ENCODE results near the gene PMM2.
"Not testable (repeated sequence)": the region's sequence is repeated elsewhere in the genome, so short reads cannot be mapped to it uniquely, and the experiment has no call there.

The PMM2 gene

GRCh38 chr16:8782673-8783072 lies 15.0 kb upstream of the PMM2 start:
- DNase-seq (ENCODE audit: low read depth), result no peak

- no peak for DNase-seq (ENCODE audit: low read depth)
These were observed 12.2 kb upstream of the PMM2 start for GRCh38 chr16:8785408-8785807.

DNA sequence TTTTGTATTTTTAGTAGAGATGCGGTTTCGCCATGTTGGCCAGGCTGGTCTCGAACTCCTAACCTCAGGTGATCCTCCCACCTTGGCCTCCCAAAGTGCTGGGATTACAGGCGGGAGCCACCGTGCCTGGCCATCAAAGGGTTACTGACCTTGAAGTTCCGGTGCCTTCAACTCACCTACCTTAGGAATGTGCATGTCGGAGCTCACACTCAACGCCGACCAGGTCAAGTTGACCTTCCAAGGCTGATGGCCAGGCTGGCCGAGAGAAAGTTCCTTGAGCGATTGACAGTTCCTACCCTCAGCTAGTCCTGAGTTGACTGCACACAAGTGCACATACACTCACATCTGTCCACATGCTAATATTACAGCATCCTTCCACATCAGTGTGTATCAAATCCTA lies 11.3 kb upstream of the PMM2 start:
- not testable (repeated sequence) for DNase-seq (ENCODE audit: low read depth)

DNA sequence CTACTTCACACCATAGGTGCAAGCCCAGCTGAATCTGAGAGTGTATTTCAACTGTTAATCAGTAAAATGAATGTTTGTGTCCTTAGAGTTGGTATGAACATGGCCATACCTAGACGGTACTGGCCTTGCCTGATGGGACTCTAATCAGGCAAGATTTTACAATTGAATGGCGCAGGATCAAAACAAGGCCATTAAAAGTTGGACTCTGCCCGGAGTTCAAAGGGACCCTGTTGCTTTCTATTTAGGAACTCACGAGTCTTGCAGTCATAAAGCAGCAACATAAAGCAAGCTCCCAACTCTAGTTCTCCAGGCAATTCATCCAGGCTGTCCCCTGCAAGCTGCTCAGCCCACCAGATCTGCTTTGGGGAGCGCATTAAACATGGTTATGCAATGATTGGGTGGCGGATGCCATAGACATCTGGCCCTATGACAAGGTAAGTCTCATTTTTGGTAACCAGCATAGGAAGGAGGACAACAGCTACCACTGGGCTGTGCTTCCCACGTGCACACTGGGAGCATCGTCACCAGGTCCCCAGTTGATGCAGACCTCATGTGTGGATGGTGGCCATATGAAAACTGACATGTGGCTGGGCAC lies 9.0 kb upstream of the PMM2 start:
- DNase-seq (ENCODE audit: low read depth), result no peak

DNA sequence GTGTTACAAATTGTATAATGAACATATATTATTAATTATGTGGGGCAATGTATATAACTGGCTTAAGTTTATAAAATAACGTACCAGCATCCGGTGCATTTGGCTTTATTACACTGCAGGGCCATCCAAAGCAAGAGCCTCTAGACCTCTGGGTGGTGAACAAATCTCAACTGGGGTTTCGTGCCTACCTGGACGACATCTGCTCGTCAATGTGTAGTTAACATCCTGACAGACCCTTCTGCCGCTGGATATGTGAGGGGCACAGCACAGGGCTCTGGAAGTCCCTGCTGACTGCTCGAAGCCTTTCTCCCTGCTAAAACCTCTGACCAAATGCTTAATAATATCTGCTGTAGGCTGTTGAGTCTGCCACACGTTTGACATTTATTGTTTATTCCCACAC lies 2.5 kb upstream of the PMM2 start:
- DNase-seq (ENCODE audit: low read depth), result no peak

DNA sequence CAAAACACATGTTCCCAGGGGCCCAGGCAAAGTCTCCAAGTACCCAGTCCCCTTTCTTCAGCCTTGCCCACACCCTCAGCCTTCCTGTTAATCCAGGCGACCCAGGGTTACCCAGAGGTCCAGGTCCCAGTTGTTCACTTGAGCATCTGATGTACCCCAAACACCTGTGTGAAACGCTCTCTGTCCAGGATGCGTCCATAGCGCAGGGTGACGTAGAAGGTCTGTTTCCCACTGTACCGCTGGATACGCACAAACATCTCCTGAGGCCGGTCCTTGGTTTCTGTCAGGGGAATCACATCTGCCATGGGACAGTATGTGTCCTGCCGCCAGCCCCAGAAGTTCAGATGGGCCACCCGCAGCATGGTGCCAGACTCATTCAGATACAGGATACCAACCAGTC lies 1.8 kb upstream of the PMM2 start:
- DNase-seq (ENCODE audit: low read depth), result no peak

DNA sequence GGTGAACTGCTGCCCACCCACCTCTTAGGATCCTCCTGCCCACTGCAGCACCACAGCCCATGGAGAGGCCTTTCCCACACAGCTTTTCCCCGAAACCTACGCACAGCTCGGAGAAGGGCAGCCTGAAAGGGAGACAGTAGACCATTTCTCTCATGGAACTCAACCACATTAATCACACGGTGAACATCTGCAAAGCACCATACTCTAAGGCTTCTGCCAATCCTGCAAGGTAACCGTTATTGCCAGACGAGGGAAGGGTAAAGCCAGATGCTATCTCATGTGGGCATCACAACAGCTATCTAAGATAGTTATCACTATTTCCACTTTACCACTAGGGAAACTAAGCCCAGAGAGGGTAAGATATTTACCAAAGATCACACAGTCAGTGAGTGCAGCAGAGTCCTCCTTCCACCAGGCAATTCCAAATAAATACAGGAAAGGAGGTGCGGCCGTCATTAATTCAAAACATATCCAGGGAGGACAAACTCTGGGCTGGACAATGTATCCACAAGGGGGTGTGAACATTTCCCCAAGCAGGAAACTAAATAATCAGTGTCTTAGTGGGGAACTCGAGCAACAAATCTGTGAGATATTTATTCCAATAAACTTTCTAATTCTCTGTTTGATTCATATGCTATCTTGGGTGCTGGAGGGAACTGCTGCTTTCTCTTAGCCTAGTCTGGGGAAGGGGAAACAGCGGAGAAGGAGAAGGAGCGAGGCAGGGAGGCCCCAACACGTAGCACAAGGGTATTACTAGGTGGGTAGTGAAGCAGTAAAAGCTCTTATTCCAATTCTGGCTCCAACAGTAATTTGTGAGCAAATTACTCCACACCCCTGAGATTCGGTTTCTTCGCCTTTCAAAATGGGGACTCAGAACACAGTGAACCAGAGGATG lies 923 bp upstream of the PMM2 start:
- DNase-seq (ENCODE audit: low read depth), result peak; percentile 10

DNA sequence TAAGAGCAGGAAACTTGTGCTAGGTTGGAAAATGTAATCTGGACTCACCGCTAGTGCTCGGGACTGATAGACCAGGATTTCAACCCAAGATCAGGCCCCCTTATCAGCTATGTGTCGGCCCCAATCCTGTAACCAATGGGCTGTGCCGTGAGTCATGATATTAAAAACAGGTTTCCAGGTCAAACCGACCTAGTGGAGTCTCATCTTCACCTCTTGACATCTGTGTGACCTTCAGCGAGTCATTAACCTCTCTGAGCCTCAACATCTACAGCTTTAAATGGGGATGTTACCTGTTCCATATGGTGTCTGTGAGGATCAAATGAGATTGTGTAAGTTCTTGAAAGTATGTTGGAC lies 512 bp downstream of the PMM2 start:
- no peak for DNase-seq (ENCODE audit: low read depth)

GRCh38 chr16:8798535-8799157 lies 1.0 kb downstream of the PMM2 start:
- DNase-seq (ENCODE audit: low read depth), result peak; percentile 23

DNA sequence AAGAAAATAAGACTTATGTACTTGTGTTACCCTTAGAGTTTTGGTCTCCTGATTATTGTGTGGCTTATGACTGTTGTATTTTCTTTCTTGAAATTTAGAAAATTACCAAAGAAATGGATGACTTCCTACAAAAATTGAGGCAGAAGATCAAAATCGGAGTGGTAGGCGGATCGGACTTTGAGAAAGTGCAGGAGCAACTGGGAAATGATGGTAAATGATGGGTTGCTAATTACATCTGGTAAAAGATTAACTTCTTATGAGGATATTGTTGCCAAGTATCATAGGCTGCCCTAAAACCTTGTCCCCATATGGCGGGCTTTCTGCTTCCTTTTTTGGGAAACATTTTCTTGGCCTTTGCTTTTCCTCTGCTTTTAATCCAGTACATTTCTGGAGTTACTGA lies 4.1 kb downstream of the PMM2 start:
- DNase-seq (ENCODE audit: low read depth), result no peak

- DNase-seq (ENCODE audit: low read depth), result not testable (repeated sequence)
These were observed 6.1 kb downstream of the PMM2 start for GRCh38 chr16:8803733-8804132.

DNA sequence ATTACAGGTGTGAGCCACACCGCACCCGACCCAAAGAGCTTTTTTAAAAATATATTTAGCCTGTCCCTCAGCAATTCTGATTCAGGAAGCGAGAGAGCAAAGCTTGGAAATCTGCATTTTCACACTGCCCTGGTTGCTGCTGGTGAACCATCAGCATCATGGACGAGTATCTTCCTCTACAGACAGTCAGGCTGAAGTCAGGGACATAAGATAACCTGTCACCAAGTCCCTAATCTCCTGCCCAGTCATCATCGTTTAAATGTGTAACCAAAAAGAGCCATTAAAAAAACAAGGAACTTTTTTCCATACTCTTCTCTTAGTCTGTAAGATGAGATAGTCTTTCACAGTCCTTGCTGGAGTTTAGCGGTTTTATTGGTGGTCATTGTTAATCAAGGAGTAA lies 6.7 kb downstream of the PMM2 start:
- DNase-seq (ENCODE audit: low read depth), result no peak

DNA sequence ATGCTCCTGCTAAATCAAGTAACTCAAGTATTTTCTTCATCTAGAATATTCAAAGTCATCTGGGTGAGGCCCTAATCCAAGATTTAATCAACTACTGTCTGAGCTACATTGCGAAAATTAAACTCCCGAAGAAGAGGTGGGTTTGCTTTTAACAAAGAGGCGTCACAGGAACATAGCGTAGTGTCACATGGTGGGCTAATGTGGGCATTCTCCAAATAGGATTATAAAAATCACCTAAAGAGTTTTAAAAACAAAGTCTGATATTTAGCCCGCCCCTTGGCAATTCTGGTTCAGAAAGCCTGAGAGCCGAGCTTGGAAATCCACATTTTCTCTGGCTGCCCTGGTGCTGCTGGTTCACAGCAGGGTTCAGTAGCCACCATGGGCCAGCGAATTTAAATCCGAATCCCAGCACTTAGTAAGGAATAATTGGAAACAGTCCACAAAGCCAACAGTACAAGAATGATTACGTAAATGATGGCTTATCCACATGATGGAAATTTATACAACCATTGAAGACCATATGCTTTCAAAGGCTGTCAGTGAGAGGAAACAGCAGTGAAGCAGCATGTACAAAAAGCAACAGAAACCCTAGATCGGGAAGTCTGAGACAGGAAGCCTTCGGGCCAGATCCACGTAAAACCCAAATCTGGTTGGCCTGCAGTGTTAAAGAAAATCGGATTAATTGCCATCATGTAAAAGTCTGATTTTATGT lies 8.8 kb downstream of the PMM2 start:
- DNase-seq (ENCODE audit: low read depth), result no peak

GRCh38 chr16:8807189-8807588 lies 9.6 kb downstream of the PMM2 start:
- DNase-seq (ENCODE audit: low read depth), result no peak

GRCh38 chr16:8808009-8808408 lies 10.4 kb downstream of the PMM2 start:
- no peak for DNase-seq (ENCODE audit: low read depth)

- no peak for DNase-seq (ENCODE audit: low read depth)
These were observed 11.1 kb downstream of the PMM2 start for GRCh38 chr16:8808613-8809353.

- no peak for DNase-seq (ENCODE audit: low read depth)
These were observed 14.7 kb downstream of the PMM2 start for GRCh38 chr16:8812162-8812843.

GRCh38 chr16:8814095-8814806 lies 16.6 kb downstream of the PMM2 start:
- no peak for DNase-seq (ENCODE audit: low read depth)

- DNase-seq (ENCODE audit: low read depth), result peak; percentile 40
These were observed 19.5 kb downstream of the PMM2 start for GRCh38 chr16:8816967-8817655.

Measured in EH (cell line).